GM04503 (cell line): ENCODE data around the gene ABI1.

Experiments used
- DNase-seq: peaks from one replicate; pipeline ENCODE4 v3.0.0-alpha.2; 2012; ENCODE audit warnings: low read depth

ABI1 gene

GRCh38 chr10:26770069-26770468, 90.7 kb downstream of the ABI1 start:
- no peak for DNase-seq

GRCh38 chr10:26765549-26765948, 95.2 kb downstream of the ABI1 start:
- DNase-seq: no peak

- DNase-seq: no peak
Observed at GRCh38 chr10:26759008-26759407, 101.8 kb downstream of the ABI1 start.

GRCh38 chr10:26755443-26755903, 105.3 kb downstream of the ABI1 start:
- no peak for DNase-seq

- no peak for DNase-seq
Observed at GRCh38 chr10:26746061-26746460, 114.7 kb downstream of the ABI1 start.

- no peak for DNase-seq
Observed at GRCh38 chr10:26743841-26744240, 116.9 kb downstream of the ABI1 start.

GRCh38 chr10:26743091-26743490, 117.7 kb downstream of the ABI1 start:
- DNase-seq: no peak

- DNase-seq: no peak
Observed at GRCh38 chr10:26741368-26741767, 119.4 kb downstream of the ABI1 start.

- DNase-seq: no peak
Observed at GRCh38 chr10:26739071-26739631, 121.6 kb downstream of the ABI1 start.

GRCh38 chr10:26738301-26738911, 122.4 kb downstream of the ABI1 start:
- DNase-seq: no peak

- DNase-seq: no peak
Observed at GRCh38 chr10:26737730-26738129, 123.0 kb downstream of the ABI1 start.

- DNase-seq: no peak
Observed at GRCh38 chr10:26735435-26735834, 125.3 kb downstream of the ABI1 start.

GRCh38 chr10:26733750-26734568, 126.8 kb downstream of the ABI1 start:
- DNase-seq: no peak

GRCh38 chr10:26730552-26730951, 130.2 kb downstream of the ABI1 start:
- no peak for DNase-seq

GRCh38 chr10:26729395-26729794, 131.4 kb downstream of the ABI1 start:
- no peak for DNase-seq

- DNase-seq: no peak
Observed at GRCh38 chr10:26728957-26729356, 131.8 kb downstream of the ABI1 start.

- no peak for DNase-seq
Observed at GRCh38 chr10:26727005-26727404, 133.8 kb downstream of the ABI1 start.

GRCh38 chr10:26725837-26726727, 134.7 kb downstream of the ABI1 start:
- DNase-seq: no peak

GRCh38 chr10:26723016-26723415, 137.7 kb downstream of the ABI1 start:
- DNase-seq: no peak

- DNase-seq: no peak
Observed at GRCh38 chr10:26721561-26721960, 139.2 kb downstream of the ABI1 start.

- no peak for DNase-seq
Observed at GRCh38 chr10:26717476-26717875, 143.3 kb downstream of the ABI1 start.

GRCh38 chr10:26715137-26715487, 145.6 kb downstream of the ABI1 start:
- no peak for DNase-seq
